ENCODE data around the gene PPP1R3C. TPM values are rescaled to one million over a fixed set of nuclear protein-coding genes. Genes with fewer than 3 reads are reported as not detected.

PPP1R3C gene
- total and polyA plus RNA-seq, 2 donors (not counting 3 experiments of a cell fraction or from before 2014, with no cell fraction given): 1.6 to 2.0 TPM

- ChIA-PET CTCF (interaction anchor here (0.6 to 2.7 kb wide), 14 partner anchors 8 to 345 kb away, joined by 3 to 29 read pairs (median 5); partner anchors contain the start of gene PPP1R3C), POLR2A (no interaction called here)
- BruUV-seq (replicated peaks): no TSS peak
- dilution Hi-C loops (cut with MboI; ENCODE audit: extremely low pct_ligation_motif_present, low sequenced_read_pairs) (no loop called here), intact Hi-C loops (cut with micrococcal nuclease) (loop anchor here (2.0 kb wide), 1 partner anchor 270 kb away; no protein-coding TSS in a partner anchor)
- no peaks in the 10 kb centered on the region for H3K9me1 ChIP-seq (replicated peaks; ENCODE audit: control insufficient read depth, extremely low read depth, insufficient read depth, low read length)
- H3K9ac ChIP-seq (replicated peaks; ENCODE audit: extremely low read depth, insufficient read depth, low read length): no peak overlapping the region
- H4K20me1 ChIP-seq (replicated peaks; ENCODE audit: control insufficient read depth, extremely low read depth, insufficient read depth, low read length): no peaks in the 10 kb centered on the region
- TF ChIP-seq CTCF (IDR thresholded peaks at IDR 0.05; ENCODE audit: extremely low read depth in 1 of 2, insufficient read depth in 1 of 2, low read depth in 1 of 2, low read length in 2 of 2) (no peak), POLR2A (IDR thresholded peaks at IDR 0.05; ENCODE audit: low read depth, low read length) (no peak), JUN (IDR thresholded peaks at IDR 0.05; ENCODE audit: borderline replicate concordance, insufficient read depth, insufficient read length, low read depth) (no peak), MAX (IDR thresholded peaks at IDR 0.05; ENCODE audit: insufficient read depth, insufficient read length) (no peak), FOS (IDR thresholded peaks at IDR 0.05; ENCODE audit: borderline replicate concordance, insufficient read depth, low read length) (no peak), POLR2AphosphoS5 (IDR thresholded peaks at IDR 0.05; ENCODE audit: insufficient read depth, low read depth, low read length) (no peak), MYC (IDR thresholded peaks at IDR 0.05; ENCODE audit: low read depth, low read length) (no peak), GATA2 (IDR thresholded peaks at IDR 0.05; ENCODE audit: insufficient read depth, insufficient read length, low read depth, low read length) (no peak), EZH2 (IDR thresholded peaks at IDR 0.05; ENCODE audit: borderline replicate concordance, low read depth, low read length, severe bottlenecking) (no peak)
- H3K4me1 ChIP-seq (ENCODE audit: control insufficient read depth, extremely low read depth, insufficient read depth, low read length): no peaks in the 10 kb centered on the region
- H3K79me2 ChIP-seq (ENCODE audit: control insufficient read depth, insufficient read depth, low read length): no peaks in the 10 kb centered on the region
- DNase-seq (ENCODE audit: low read depth, low spot score) (no peak), FAIRE-seq (no peak)
- H3K27me3 ChIP-seq (ENCODE audit: control insufficient read depth in 2 of 2, insufficient read depth in 2 of 2, low read length in 2 of 2): peaks cover 3 to 14% of the 10 kb centered on the region in 2 experiments
- no peaks in the 10 kb centered on the region for H3K36me3 ChIP-seq (ENCODE audit: control insufficient read depth in 2 of 2, extremely low read depth in 1 of 2, insufficient read depth in 2 of 2, low read length in 2 of 2)
- no peaks in the 10 kb centered on the region for H3K9me3 ChIP-seq (replicated peaks; ENCODE audit: control insufficient read depth, insufficient read depth, low read length)
- H3K27ac ChIP-seq (ENCODE audit: insufficient read depth, low read depth, low read length): no peak overlapping the region
- no peak overlapping the region for H2AFZ ChIP-seq (ENCODE audit: low read depth, low read length)
- H3K4me2 ChIP-seq (ENCODE audit: insufficient read depth, low read length): no peak overlapping the region
- H3K4me3 ChIP-seq (replicated peaks in 1 of 3; ENCODE audit: insufficient read depth in 1 of 3, low read depth in 1 of 3, low read length in 3 of 3): no peak overlapping the region
Observed at GRCh38 chr10:91642831-91643692, 10.2 kb upstream of the PPP1R3C start.

Data from endothelial cell of umbilical vein (primary cell).